SK-N-SH (cell line): ENCODE measurements around the gene TNFSF18. TPM values are rescaled to one million over a fixed set of nuclear protein-coding genes. Genes with fewer than 3 reads are reported as not detected.
A peak's percentile ranks its signal among the peaks of the same experiment; 100 is the strongest.

Source experiments
- CTCF ChIA-PET: fragments of 300-600, 350-600 bp; formaldehyde crosslinking; extraction: SDS; loops from one replicate; lab custom pipeline; 2021; lab: Yijun Ruan, JAX
- POLR2A ChIA-PET: fragments of 350-600 bp; sonication (Branson Sonifier 250); formaldehyde crosslinking; extraction: SDS; loops from one replicate; lab custom pipeline; 2020; ENCODE audit warnings: antibody characterized with exemption, inconsistent platforms; lab: Yijun Ruan, JAX
- DNase-seq: peaks from one replicate; pipeline ENCODE4 v3.0.0; 2012
- H2AFZ ChIP-seq: fragments of 200-600 bp; sonication (generic); 2 replicates; pipeline ENCODE4 v1.8.1; 2016; ENCODE audit warnings: antibody characterized with exemption, mild to moderate bottlenecking, low read depth
- H3F3A ChIP-seq: fragments of 200-600 bp; sonication (generic); replicated peaks from 2 replicates; pipeline ENCODE3; 2016; ENCODE audit warnings: antibody characterized with exemption, mild to moderate bottlenecking; ENCODE audit not compliant: insufficient read depth
- H3K27ac ChIP-seq, 2 experiments: fragments of 200-500 bp in 1 of 2; fragments of 200-600 bp in 1 of 2; sonication (Bioruptor generic) in 1 of 2; sonication (generic), shearing (Covaris generic) in 1 of 2; 2 replicates each; pipeline versions ENCODE4 v1.5.1 to v1.6.1; 2014 to 2016; ENCODE audit warnings: low read depth in 2 of 2, inconsistent platforms in 1 of 2, low read length in 1 of 2, mild to moderate bottlenecking in 1 of 2, mixed read lengths in 1 of 2
- H3K27me3 ChIP-seq: fragments of 200-600 bp; sonication (generic), shearing (Covaris generic); 2 replicates; pipeline ENCODE4 v1.6.1; 2016; ENCODE audit warnings: mixed run types; ENCODE audit not compliant: insufficient read depth
- H3K36me3 ChIP-seq, 2 experiments: fragments of 200-500 bp in 1 of 2; fragments of 200-600 bp in 1 of 2; sonication (Bioruptor generic) in 1 of 2; sonication (generic) in 1 of 2; replicated peaks in 1 of 2; 2 replicates each; pipeline versions ENCODE3 to v1.5.1; 2014 to 2016; ENCODE audit warnings: low read length in 1 of 2, mild to moderate bottlenecking in 1 of 2; ENCODE audit not compliant: insufficient read depth in 2 of 2, control insufficient read depth in 1 of 2
- H3K4me1 ChIP-seq, 2 experiments: fragments of 200-500 bp in 1 of 2; fragments of 200-600 bp in 1 of 2; sonication (Bioruptor generic) in 1 of 2; sonication (generic), shearing (Covaris generic) in 1 of 2; 2 replicates each; pipeline versions ENCODE4 v1.5.1 to v1.6.1; 2014 to 2016; ENCODE audit warnings: low read depth in 1 of 2, low read length in 1 of 2, mixed run types in 1 of 2; ENCODE audit not compliant: insufficient read depth in 2 of 2, control insufficient read depth in 1 of 2
- H3K4me2 ChIP-seq: fragments of 200-600 bp; sonication (generic), shearing (Covaris generic); 2 replicates; pipeline ENCODE4 v1.6.1; 2017; ENCODE audit warnings: mixed run types
- H3K4me3 ChIP-seq, 2 experiments: fragments of 200-500 bp in 1 of 2; fragments of 200-600 bp in 1 of 2; sonication (Bioruptor generic) in 1 of 2; sonication (generic), shearing (Covaris generic) in 1 of 2; 2 replicates each; pipeline versions ENCODE4 v1.5.1 to v1.8.1; 2014 to 2016; ENCODE audit warnings: low read depth in 2 of 2, inconsistent platforms in 1 of 2, low read length in 1 of 2, mild to moderate bottlenecking in 1 of 2, mixed read lengths in 1 of 2, moderate library complexity in 1 of 2
- H3K79me2 ChIP-seq: fragments of 200-600 bp; sonication (generic); 2 replicates; pipeline ENCODE4 v1.8.1; 2017; ENCODE audit warnings: mild to moderate bottlenecking; ENCODE audit not compliant: insufficient read depth
- H3K9ac ChIP-seq: fragments of 200-600 bp; sonication (generic); 2 replicates; pipeline ENCODE4 v1.6.1; 2017; ENCODE audit warnings: mixed run types
- H3K9me2 ChIP-seq: fragments of 200-600 bp; sonication (generic); 2 replicates; pipeline ENCODE4 v1.6.1; 2017; ENCODE audit warnings: mixed run types
- H3K9me3 ChIP-seq: fragments of 200-600 bp; sonication (generic); 2 replicates; pipeline ENCODE4 v1.6.1; 2017; ENCODE audit warnings: mixed run types, mild to moderate bottlenecking, moderate library complexity
- H4K20me1 ChIP-seq: fragments of 200-600 bp; sonication (generic); 2 replicates; pipeline ENCODE4 v1.6.1; 2017; ENCODE audit warnings: mild to moderate bottlenecking, mixed run types; ENCODE audit not compliant: insufficient read depth
- CHD2 ChIP-seq: fragments of 150-350 bp; IDR thresholded peaks from 2 replicates; pipeline ENCODE4 v1.6.1; 2018; ENCODE audit warnings: low read length; ENCODE audit not compliant: partially characterized antibody
- CTCF ChIP-seq: fragments of 200-600 bp; sonication (generic); IDR thresholded peaks from 2 replicates; pipeline ENCODE4 v1.6.1; 2017; ENCODE audit warnings: antibody characterized with exemption, mild to moderate bottlenecking, moderate library complexity
- EP300 ChIP-seq, 2 experiments: IDR thresholded peaks; 2 replicates each; pipeline versions ENCODE4 v1.4.0 to v1.6.1; 2012; ENCODE audit warnings: borderline replicate concordance in 1 of 2, low read depth in 1 of 2, low read length in 1 of 2
- EZH2phosphoT487 ChIP-seq: fragments of 200-600 bp; sonication (generic); IDR thresholded peaks from 2 replicates; pipeline ENCODE4 v1.6.1; 2017; ENCODE audit warnings: low read depth, mixed run types, mild to moderate bottlenecking, antibody characterized with exemption, moderate library complexity, borderline replicate concordance
- FOSL2 ChIP-seq: IDR thresholded peaks from 2 replicates; pipeline ENCODE4 v1.4.0; 2012; ENCODE audit warnings: low read depth, mild to moderate bottlenecking, moderate library complexity, borderline replicate concordance
- GABPA ChIP-seq: IDR thresholded peaks from 2 replicates; pipeline ENCODE4 v1.4.0; 2012; ENCODE audit warnings: low read depth, mild to moderate bottlenecking
- JUND ChIP-seq: IDR thresholded peaks from 2 replicates; pipeline ENCODE4 v1.4.0; 2012
- MAX ChIP-seq: IDR thresholded peaks from 2 replicates; pipeline ENCODE4 v1.4.0; 2012; ENCODE audit warnings: low read depth
- RAD21 ChIP-seq: IDR thresholded peaks from 2 replicates; pipeline ENCODE4 v1.6.1; 2012; ENCODE audit warnings: mild to moderate bottlenecking, low read length
- RCOR1 ChIP-seq: fragments of 150-350 bp; IDR thresholded peaks from 2 replicates; pipeline ENCODE4 v1.6.1; 2017; ENCODE audit warnings: antibody characterized with exemption, low read length
- SMC3 ChIP-seq: IDR thresholded peaks from 2 replicates; pipeline ENCODE4 v1.6.1; 2012; ENCODE audit warnings: low read depth, low read length, improper control_type of control experiment
- TAF1 ChIP-seq: IDR thresholded peaks from 2 replicates; pipeline ENCODE4 v1.6.1; 2012; ENCODE audit warnings: low read depth, mild to moderate bottlenecking, low read length, moderate library complexity, borderline replicate concordance
- TCF12 ChIP-seq: IDR thresholded peaks from 2 replicates; pipeline ENCODE4 v1.4.0; 2012
- YY1 ChIP-seq: IDR thresholded peaks from 2 replicates; pipeline ENCODE4 v1.4.0; 2012; ENCODE audit warnings: low read depth, mild to moderate bottlenecking
- WGBS: methylation state at CpG from one replicate; pipeline ENCODE4 v1.1.6; 2017; ENCODE audit warnings: low lambda C conversion rate; 5-methylcytosine and 5-hydroxymethylcytosine counted together
- polyA plus RNA-seq, 3 experiments: library from polyadenylated mRNA; depleted of rRNA; stranded (reverse); fragments of >200 nt; gene quantifications; 2 replicates each; pipeline ENCODE4 v1.2.3, GENCODE V29; 2012
- TF ChIP-seq, protein P1 (sequence below): IDR thresholded peaks from 2 replicates; pipeline ENCODE4 v1.4.0; 2012; ENCODE audit warnings: low read depth, borderline replicate concordance
- TF ChIP-seq, protein P2 (sequence below): IDR thresholded peaks from 2 replicates; pipeline ENCODE4 v1.4.0; 2012; ENCODE audit warnings: low read depth, borderline replicate concordance
- TF ChIP-seq, protein P3 (sequence below): fragments of 150-350 bp; IDR thresholded peaks from 2 replicates; pipeline ENCODE4 v1.6.1; 2016; ENCODE audit warnings: mild to moderate bottlenecking, low read depth, low read length

The TNFSF18 gene
- polyA plus RNA-seq, 1 of the 3 experiments (the other 2 are of a cell fraction), result 1.2 TPM

- Histone ChIP-seq H4K20me1 (no peaks in the 10 kb centered on the region), H3K4me1 (peaks cover 0 to 5% of the 10 kb centered on the region in 2 experiments; a peak in 2 of 4 replicates), H3F3A (no peaks in the 10 kb centered on the region), H3K79me2 (no peaks in the 10 kb centered on the region), H3K4me2 (no peak overlapping the region), H3K4me3 (no peak overlapping the region), H3K9ac (no peak overlapping the region), H3K9me3 (no peaks in the 10 kb centered on the region), H3K36me3 (no peaks in the 10 kb centered on the region), H3K9me2 (no peaks in the 10 kb centered on the region), H2AFZ (peak overlapping the region; percentile 44; the same call in 1 of the 2 replicates), H3K27ac (no peak overlapping the region), H3K27me3 (no peaks in the 10 kb centered on the region)
- POLR2A ChIA-PET, result no interaction called here
- WGBS, result 53% methylated on average over 1 of the region's 1 CpG
- CTCF ChIA-PET, result no interaction called here
- DNase-seq, result no peak
- TF ChIP-seq GABPA, result no peak
- TF ChIP-seq TCF12, result peak; percentile 23; the same call in 1 of the 2 replicates
- no peak for TF ChIP-seq CHD2
- peak; percentile 17; the same call in 1 of the 2 replicates for TF ChIP-seq FOSL2
- TF ChIP-seq, protein P1, sequence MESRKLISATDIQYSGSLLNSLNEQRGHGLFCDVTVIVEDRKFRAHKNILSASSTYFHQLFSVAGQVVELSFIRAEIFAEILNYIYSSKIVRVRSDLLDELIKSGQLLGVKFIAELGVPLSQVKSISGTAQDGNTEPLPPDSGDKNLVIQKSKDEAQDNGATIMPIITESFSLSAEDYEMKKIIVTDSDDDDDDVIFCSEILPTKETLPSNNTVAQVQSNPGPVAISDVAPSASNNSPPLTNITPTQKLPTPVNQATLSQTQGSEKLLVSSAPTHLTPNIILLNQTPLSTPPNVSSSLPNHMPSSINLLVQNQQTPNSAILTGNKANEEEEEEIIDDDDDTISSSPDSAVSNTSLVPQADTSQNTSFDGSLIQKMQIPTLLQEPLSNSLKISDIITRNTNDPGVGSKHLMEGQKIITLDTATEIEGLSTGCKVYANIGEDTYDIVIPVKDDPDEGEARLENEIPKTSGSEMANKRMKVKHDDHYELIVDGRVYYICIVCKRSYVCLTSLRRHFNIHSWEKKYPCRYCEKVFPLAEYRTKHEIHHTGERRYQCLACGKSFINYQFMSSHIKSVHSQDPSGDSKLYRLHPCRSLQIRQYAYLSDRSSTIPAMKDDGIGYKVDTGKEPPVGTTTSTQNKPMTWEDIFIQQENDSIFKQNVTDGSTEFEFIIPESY, result no peak
- TF ChIP-seq MAX, result no peak
- no peak for TF ChIP-seq YY1
- TF ChIP-seq TAF1, result no peak
- TF ChIP-seq JUND, result no peak
- TF ChIP-seq EZH2phosphoT487, result no peak
- TF ChIP-seq RAD21, result no peak
- no peak for TF ChIP-seq CTCF
- TF ChIP-seq RCOR1, result no peak
- TF ChIP-seq, protein P2, sequence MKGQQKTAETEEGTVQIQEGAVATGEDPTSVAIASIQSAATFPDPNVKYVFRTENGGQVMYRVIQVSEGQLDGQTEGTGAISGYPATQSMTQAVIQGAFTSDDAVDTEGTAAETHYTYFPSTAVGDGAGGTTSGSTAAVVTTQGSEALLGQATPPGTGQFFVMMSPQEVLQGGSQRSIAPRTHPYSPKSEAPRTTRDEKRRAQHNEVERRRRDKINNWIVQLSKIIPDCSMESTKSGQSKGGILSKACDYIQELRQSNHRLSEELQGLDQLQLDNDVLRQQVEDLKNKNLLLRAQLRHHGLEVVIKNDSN, result no peak
- TF ChIP-seq SMC3, result no peak
- TF ChIP-seq, protein P3, sequence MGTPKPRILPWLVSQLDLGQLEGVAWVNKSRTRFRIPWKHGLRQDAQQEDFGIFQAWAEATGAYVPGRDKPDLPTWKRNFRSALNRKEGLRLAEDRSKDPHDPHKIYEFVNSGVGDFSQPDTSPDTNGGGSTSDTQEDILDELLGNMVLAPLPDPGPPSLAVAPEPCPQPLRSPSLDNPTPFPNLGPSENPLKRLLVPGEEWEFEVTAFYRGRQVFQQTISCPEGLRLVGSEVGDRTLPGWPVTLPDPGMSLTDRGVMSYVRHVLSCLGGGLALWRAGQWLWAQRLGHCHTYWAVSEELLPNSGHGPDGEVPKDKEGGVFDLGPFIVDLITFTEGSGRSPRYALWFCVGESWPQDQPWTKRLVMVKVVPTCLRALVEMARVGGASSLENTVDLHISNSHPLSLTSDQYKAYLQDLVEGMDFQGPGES, result no peak
- TF ChIP-seq EP300 (IDR thresholded peaks at IDR 0.05; ENCODE audit: borderline replicate concordance in 1 of 2, low read depth in 1 of 2, low read length in 1 of 2), result no peak
Measured at GRCh38 chr1:173097001-173097400, 46.3 kb upstream of the TNFSF18 start.
